HepG2 (cell line): ENCODE measurements around the gene SDC4. TPM values are rescaled to one million over a fixed set of nuclear protein-coding genes. Genes with fewer than 3 reads are reported as not detected.

Experiments used
- IKZF4 ChIP-seq: sonication (generic); formaldehyde crosslinking; IDR thresholded peaks from 2 replicates; pipeline ENCODE4 v1.5.1; 2020; ENCODE audit warnings: borderline replicate concordance, mild to moderate bottlenecking, low read depth, missing genetic modification reagents; ENCODE audit errors: not compliant biosample characterization
- JDP2 ChIP-seq: sonication (generic); formaldehyde crosslinking; IDR thresholded peaks from 2 replicates; pipeline ENCODE4 v1.8.1; 2022; ENCODE audit warnings: missing genetic modification reagents, borderline replicate concordance
- PRMT3 ChIP-seq: sonication (generic); formaldehyde crosslinking; IDR thresholded peaks from 2 replicates; pipeline ENCODE4 v1.8.1; 2022; ENCODE audit warnings: low read depth, mild to moderate bottlenecking, moderate library complexity, missing genetic modification reagents, borderline replicate concordance
- ZNF543 ChIP-seq: sonication (generic); formaldehyde crosslinking; IDR thresholded peaks from 2 replicates; pipeline ENCODE4 v1.4.0; 2020; ENCODE audit warnings: mild to moderate bottlenecking, missing genetic modification reagents
- ZNF615 ChIP-seq: sonication (generic); formaldehyde crosslinking; IDR thresholded peaks from 2 replicates; pipeline ENCODE4 v1.5.0; 2020; ENCODE audit warnings: mild to moderate bottlenecking, missing genetic modification reagents, borderline replicate concordance
- ZNF761 ChIP-seq: sonication (generic); formaldehyde crosslinking; conservative IDR thresholded peaks from 2 replicates; pipeline ENCODE4 v1.4.0; 2020; ENCODE audit warnings: mild to moderate bottlenecking, missing genetic modification reagents
- polyA plus RNA-seq, 8 experiments: library from polyadenylated mRNA; depleted of rRNA in 3 of 8; stranded (reverse) in 7 of 8; unstranded in 1 of 8; fragments of >200 nt; fragmentation: Illumina TruSeq in 4 of 8; extraction: Trizol in 4 of 8; gene quantifications; 2 replicates each; pipeline versions ENCODE4 v1.2.1 to v1.2.3, GENCODE V29; 2011 to 2016; ENCODE audit warnings: low read depth in 4 of 8, missing spikeins in 1 of 8, mixed read lengths in 1 of 8; ENCODE audit not compliant: insufficient read depth in 1 of 8
- total RNA-seq, 5 experiments: library from RNA; depleted of rRNA; stranded (reverse); fragments of >200 nt; fragmentation: Illumina TruSeq; extraction: Trizol; gene quantifications; 2 replicates each; pipeline ENCODE4 v1.2.3, GENCODE V29; 2016; ENCODE audit warnings: low read depth in 1 of 5
- TF ChIP-seq, protein P1 (sequence below): sonication (generic); formaldehyde crosslinking; IDR thresholded peaks from 2 replicates; pipeline ENCODE4 v1.5.1; 2020; ENCODE audit warnings: mild to moderate bottlenecking, missing genetic modification reagents, borderline replicate concordance
- TF ChIP-seq, protein P2 (sequence below): sonication (generic); formaldehyde crosslinking; IDR thresholded peaks from 2 replicates; pipeline ENCODE4 v1.5.1; 2020; ENCODE audit warnings: missing genetic modification reagents, mild to moderate bottlenecking, borderline replicate concordance
- TF ChIP-seq, protein P3 (sequence below): sonication (generic); formaldehyde crosslinking; IDR thresholded peaks from 2 replicates; pipeline ENCODE4 v1.8.1; 2023; ENCODE audit warnings: mild to moderate bottlenecking, missing genetic modification reagents, borderline replicate concordance
- TF ChIP-seq, protein P4 (sequence below): sonication (generic); formaldehyde crosslinking; IDR thresholded peaks from 2 replicates; pipeline ENCODE4 v1.4.0; 2020; ENCODE audit warnings: missing genetic modification reagents, borderline replicate concordance
- TF ChIP-seq, protein P5 (sequence below): sonication (generic); formaldehyde crosslinking; IDR thresholded peaks from 2 replicates; pipeline ENCODE4 v1.4.0; 2020; ENCODE audit warnings: missing genetic modification reagents
- TF ChIP-seq, protein P6 (sequence below): sonication (generic); formaldehyde crosslinking; IDR thresholded peaks from 2 replicates; pipeline ENCODE4 v1.5.0; 2020; ENCODE audit warnings: mild to moderate bottlenecking, missing genetic modification reagents

SDC4 gene
- total and polyA plus RNA-seq, 2 of the 13 experiments (the other 11 are each of a cell fraction or from before 2014, with no cell fraction given): 49.0 to 65.1 TPM

DNA sequence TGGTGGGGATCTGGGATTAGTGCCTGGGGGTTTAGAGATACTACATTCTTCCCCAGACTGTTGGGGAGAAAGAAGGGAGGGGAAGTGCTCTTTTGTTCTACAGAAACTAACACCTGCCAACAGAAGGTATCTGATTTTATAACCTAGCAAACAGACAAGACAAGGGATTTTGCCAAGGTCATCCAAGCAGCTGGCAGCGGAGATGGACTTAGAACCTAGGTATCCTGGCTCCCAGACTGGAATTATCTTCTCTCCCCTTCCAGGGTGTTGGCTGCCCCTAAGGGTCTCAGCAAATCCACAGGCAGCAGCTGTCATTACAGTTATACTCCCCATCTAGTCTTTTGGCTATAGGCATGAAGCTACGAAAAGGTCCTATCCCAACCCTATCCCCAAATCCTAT is 8.4 kb downstream of the SDC4 start (continued):
- TF ChIP-seq, protein P1, sequence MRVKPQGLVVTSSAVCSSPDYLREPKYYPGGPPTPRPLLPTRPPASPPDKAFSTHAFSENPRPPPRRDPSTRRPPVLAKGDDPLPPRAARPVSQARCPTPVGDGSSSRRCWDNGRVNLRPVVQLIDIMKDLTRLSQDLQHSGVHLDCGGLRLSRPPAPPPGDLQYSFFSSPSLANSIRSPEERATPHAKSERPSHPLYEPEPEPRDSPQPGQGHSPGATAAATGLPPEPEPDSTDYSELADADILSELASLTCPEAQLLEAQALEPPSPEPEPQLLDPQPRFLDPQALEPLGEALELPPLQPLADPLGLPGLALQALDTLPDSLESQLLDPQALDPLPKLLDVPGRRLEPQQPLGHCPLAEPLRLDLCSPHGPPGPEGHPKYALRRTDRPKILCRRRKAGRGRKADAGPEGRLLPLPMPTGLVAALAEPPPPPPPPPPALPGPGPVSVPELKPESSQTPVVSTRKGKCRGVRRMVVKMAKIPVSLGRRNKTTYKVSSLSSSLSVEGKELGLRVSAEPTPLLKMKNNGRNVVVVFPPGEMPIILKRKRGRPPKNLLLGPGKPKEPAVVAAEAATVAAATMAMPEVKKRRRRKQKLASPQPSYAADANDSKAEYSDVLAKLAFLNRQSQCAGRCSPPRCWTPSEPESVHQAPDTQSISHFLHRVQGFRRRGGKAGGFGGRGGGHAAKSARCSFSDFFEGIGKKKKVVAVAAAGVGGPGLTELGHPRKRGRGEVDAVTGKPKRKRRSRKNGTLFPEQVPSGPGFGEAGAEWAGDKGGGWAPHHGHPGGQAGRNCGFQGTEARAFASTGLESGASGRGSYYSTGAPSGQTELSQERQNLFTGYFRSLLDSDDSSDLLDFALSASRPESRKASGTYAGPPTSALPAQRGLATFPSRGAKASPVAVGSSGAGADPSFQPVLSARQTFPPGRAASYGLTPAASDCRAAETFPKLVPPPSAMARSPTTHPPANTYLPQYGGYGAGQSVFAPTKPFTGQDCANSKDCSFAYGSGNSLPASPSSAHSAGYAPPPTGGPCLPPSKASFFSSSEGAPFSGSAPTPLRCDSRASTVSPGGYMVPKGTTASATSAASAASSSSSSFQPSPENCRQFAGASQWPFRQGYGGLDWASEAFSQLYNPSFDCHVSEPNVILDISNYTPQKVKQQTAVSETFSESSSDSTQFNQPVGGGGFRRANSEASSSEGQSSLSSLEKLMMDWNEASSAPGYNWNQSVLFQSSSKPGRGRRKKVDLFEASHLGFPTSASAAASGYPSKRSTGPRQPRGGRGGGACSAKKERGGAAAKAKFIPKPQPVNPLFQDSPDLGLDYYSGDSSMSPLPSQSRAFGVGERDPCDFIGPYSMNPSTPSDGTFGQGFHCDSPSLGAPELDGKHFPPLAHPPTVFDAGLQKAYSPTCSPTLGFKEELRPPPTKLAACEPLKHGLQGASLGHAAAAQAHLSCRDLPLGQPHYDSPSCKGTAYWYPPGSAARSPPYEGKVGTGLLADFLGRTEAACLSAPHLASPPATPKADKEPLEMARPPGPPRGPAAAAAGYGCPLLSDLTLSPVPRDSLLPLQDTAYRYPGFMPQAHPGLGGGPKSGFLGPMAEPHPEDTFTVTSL (CRISPR knock-in tag): no peak
- peak; percentile 30 for TF ChIP-seq IKZF4 (CRISPR knock-in tag)
- peak; percentile 61; the same call in 1 of the 2 replicates for TF ChIP-seq PRMT3
- TF ChIP-seq JDP2 (CRISPR knock-in tag): no peak
- TF ChIP-seq, protein P2, sequence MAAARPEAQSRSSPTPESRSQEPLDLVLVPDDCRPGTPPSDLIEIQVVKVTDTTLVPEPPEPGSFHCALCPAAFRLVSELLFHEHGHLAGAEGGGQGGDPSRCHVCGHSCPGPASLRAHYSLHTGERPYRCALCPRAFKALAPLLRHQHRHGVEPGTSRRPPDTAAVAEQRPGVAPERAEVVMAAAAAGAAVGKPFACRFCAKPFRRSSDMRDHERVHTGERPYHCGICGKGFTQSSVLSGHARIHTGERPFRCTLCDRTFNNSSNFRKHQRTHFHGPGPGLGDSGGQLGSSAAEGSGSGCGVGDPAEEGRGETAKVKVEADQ (CRISPR knock-in tag): 0 out of 2 replicates have a peak, but pooled peaks have one; percentile 10
- TF ChIP-seq, protein P3, sequence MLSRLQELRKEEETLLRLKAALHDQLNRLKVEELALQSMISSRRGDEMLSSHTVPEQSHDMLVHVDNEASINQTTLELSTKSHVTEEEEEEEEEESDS (CRISPR knock-in tag): no peak
- TF ChIP-seq, protein P4, sequence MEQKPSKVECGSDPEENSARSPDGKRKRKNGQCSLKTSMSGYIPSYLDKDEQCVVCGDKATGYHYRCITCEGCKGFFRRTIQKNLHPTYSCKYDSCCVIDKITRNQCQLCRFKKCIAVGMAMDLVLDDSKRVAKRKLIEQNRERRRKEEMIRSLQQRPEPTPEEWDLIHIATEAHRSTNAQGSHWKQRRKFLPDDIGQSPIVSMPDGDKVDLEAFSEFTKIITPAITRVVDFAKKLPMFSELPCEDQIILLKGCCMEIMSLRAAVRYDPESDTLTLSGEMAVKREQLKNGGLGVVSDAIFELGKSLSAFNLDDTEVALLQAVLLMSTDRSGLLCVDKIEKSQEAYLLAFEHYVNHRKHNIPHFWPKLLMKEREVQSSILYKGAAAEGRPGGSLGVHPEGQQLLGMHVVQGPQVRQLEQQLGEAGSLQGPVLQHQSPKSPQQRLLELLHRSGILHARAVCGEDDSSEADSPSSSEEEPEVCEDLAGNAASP (CRISPR knock-in tag): no peak
- TF ChIP-seq, protein P5, sequence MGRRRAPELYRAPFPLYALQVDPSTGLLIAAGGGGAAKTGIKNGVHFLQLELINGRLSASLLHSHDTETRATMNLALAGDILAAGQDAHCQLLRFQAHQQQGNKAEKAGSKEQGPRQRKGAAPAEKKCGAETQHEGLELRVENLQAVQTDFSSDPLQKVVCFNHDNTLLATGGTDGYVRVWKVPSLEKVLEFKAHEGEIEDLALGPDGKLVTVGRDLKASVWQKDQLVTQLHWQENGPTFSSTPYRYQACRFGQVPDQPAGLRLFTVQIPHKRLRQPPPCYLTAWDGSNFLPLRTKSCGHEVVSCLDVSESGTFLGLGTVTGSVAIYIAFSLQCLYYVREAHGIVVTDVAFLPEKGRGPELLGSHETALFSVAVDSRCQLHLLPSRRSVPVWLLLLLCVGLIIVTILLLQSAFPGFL (CRISPR knock-in tag): no peak
- TF ChIP-seq ZNF761 (CRISPR knock-in tag): 0 out of 2 replicates have a peak, but pooled peaks have one; percentile 38
- TF ChIP-seq ZNF543: 0 out of 2 replicates have a peak, but pooled peaks have one; percentile 18
- 0 out of 2 replicates have a peak, but pooled peaks have one; percentile 27 for TF ChIP-seq ZNF615 (CRISPR knock-in tag)
- TF ChIP-seq, protein P6, sequence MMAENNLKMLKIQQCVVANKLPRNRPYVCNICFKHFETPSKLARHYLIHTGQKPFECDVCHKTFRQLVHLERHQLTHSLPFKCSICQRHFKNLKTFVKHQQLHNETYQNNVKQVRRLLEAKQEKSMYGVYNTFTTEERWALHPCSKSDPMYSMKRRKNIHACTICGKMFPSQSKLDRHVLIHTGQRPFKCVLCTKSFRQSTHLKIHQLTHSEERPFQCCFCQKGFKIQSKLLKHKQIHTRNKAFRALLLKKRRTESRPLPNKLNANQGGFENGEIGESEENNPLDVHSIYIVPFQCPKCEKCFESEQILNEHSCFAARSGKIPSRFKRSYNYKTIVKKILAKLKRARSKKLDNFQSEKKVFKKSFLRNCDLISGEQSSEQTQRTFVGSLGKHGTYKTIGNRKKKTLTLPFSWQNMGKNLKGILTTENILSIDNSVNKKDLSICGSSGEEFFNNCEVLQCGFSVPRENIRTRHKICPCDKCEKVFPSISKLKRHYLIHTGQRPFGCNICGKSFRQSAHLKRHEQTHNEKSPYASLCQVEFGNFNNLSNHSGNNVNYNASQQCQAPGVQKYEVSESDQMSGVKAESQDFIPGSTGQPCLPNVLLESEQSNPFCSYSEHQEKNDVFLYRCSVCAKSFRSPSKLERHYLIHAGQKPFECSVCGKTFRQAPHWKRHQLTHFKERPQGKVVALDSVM (CRISPR knock-in tag): peak; percentile 7; the same call in 1 of the 2 replicates
